Measurements from ENCODE around the gene RAD51C. TPM values are rescaled to one million over a fixed set of nuclear protein-coding genes. Genes with fewer than 3 reads are reported as not detected.
A peak's percentile ranks its signal among the peaks of the same experiment; 100 is the strongest.
"Not testable (repeated sequence)": the region's sequence is repeated elsewhere in the genome, so short reads cannot be mapped to it uniquely, and the experiment has no call there.

RAD51C gene
- total RNA-seq, 1 donor = 17.4 TPM

- H4K20me1 ChIP-seq (ENCODE audit: insufficient read depth, low read length) = no peaks in the 10 kb centered on the region
- H3K79me2 ChIP-seq (ENCODE audit: insufficient read depth, low read length) = no peaks in the 10 kb centered on the region
- H3K27ac ChIP-seq (ENCODE audit: low read depth, low read length) = peak overlapping the region; percentile 97
- H3K4me3 ChIP-seq (ENCODE audit: insufficient read depth, low read length) = peak overlapping the region; percentile 55
- H3K36me3 ChIP-seq (ENCODE audit: insufficient read depth, low read length) = no peaks in the 10 kb centered on the region
- H3K4me2 ChIP-seq (ENCODE audit: insufficient read depth, low read length) = peak overlapping the region; percentile 88
- DNase-seq (ENCODE audit: insufficient read length, low spot score, missing footprints) = peak; percentile 94
- TF ChIP-seq CTCF (IDR thresholded peaks at IDR 0.05; ENCODE audit: extremely low read depth, low read depth, low read length) = no peak
- no peaks in the 10 kb centered on the region for H3K4me1 ChIP-seq (ENCODE audit: insufficient read depth, low read length)
- H3K27me3 ChIP-seq (ENCODE audit: insufficient read depth, low read length) = no peaks in the 10 kb centered on the region
- H3K9me3 ChIP-seq (ENCODE audit: low read depth, low read length) = no peaks in the 10 kb centered on the region
- peak overlapping the region; percentile 77 for H2AFZ ChIP-seq (ENCODE audit: low read length)
Observed at GRCh38 chr17:58658804-58659713, 33.3 kb upstream of the RAD51C start.

GRCh38 chr17:58659714-58660084 is 32.7 kb upstream of the RAD51C start:
- not testable (repeated sequence) for H4K20me1 ChIP-seq (ENCODE audit: insufficient read depth, low read length); H3K27ac ChIP-seq (ENCODE audit: low read depth, low read length); H3K4me1 ChIP-seq (ENCODE audit: insufficient read depth, low read length); H3K79me2 ChIP-seq (ENCODE audit: insufficient read depth, low read length); H3K36me3 ChIP-seq (ENCODE audit: insufficient read depth, low read length); H3K27me3 ChIP-seq (ENCODE audit: insufficient read depth, low read length); DNase-seq (ENCODE audit: insufficient read length, low spot score, missing footprints); H3K9me3 ChIP-seq (ENCODE audit: low read depth, low read length)
- Histone ChIP-seq H3K4me3 (ENCODE audit: insufficient read depth, low read length) (peak overlapping the region; percentile 55), H3K4me2 (ENCODE audit: insufficient read depth, low read length) (peak overlapping the region; percentile 88), H2AFZ (ENCODE audit: low read length) (peak overlapping the region; percentile 77)

- H2AFZ ChIP-seq (ENCODE audit: low read length) = no peak overlapping the region
- H3K4me2 ChIP-seq (ENCODE audit: insufficient read depth, low read length) = no peak overlapping the region
- no peaks in the 10 kb centered on the region for H4K20me1 ChIP-seq (ENCODE audit: insufficient read depth, low read length)
- no peaks in the 10 kb centered on the region for H3K36me3 ChIP-seq (ENCODE audit: insufficient read depth, low read length)
- no peak overlapping the region for H3K4me3 ChIP-seq (ENCODE audit: insufficient read depth, low read length)
- DNase-seq (ENCODE audit: insufficient read length, low spot score, missing footprints) = no peak
- no peaks in the 10 kb centered on the region for H3K9me3 ChIP-seq (ENCODE audit: low read depth, low read length)
- no peak overlapping the region for H3K27ac ChIP-seq (ENCODE audit: low read depth, low read length)
- no peaks in the 10 kb centered on the region for H3K4me1 ChIP-seq (ENCODE audit: insufficient read depth, low read length)
- no peaks in the 10 kb centered on the region for H3K79me2 ChIP-seq (ENCODE audit: insufficient read depth, low read length)
- no peak for TF ChIP-seq CTCF (IDR thresholded peaks at IDR 0.05; ENCODE audit: extremely low read depth, low read depth, low read length)
- no peaks in the 10 kb centered on the region for H3K27me3 ChIP-seq (ENCODE audit: insufficient read depth, low read length)
Observed at GRCh38 chr17:58660621-58661020, 31.8 kb upstream of the RAD51C start.

DNA sequence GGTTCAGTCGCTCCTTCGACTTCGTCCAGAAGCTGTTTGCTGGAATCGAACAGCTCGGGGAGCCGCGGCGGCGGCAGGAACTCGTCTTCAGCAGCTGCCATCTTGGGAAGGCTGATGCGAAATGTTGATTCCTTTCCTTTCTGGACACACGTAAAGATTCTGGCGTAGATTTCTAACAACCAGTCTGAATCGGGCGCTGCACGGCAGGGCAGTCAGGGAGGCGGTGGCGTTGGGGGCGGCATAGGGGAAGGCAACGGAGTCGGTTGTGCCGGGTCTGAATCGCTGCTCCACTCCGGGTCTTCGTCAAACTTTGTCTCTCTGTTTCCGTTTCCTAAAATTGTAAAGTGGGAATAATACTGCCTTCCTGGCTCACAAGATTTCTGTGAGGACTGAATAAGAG is 30.9 kb upstream of the RAD51C start:
- Histone ChIP-seq H3K79me2 (ENCODE audit: insufficient read depth, low read length) (no peaks in the 10 kb centered on the region), H3K27ac (ENCODE audit: low read depth, low read length) (no peak overlapping the region), H3K27me3 (ENCODE audit: insufficient read depth, low read length) (no peaks in the 10 kb centered on the region), H3K4me1 (ENCODE audit: insufficient read depth, low read length) (peaks cover 5% of the 10 kb centered on the region), H3K4me2 (ENCODE audit: insufficient read depth, low read length) (no peak overlapping the region), H3K4me3 (ENCODE audit: insufficient read depth, low read length) (no peak overlapping the region), H3K9me3 (ENCODE audit: low read depth, low read length) (no peaks in the 10 kb centered on the region), H2AFZ (ENCODE audit: low read length) (no peak overlapping the region), H3K36me3 (ENCODE audit: insufficient read depth, low read length) (no peaks in the 10 kb centered on the region), H4K20me1 (ENCODE audit: insufficient read depth, low read length) (no peaks in the 10 kb centered on the region)
- TF ChIP-seq CTCF (IDR thresholded peaks at IDR 0.05; ENCODE audit: extremely low read depth, low read depth, low read length) = no peak
- DNase-seq (ENCODE audit: insufficient read length, low spot score, missing footprints) = no peak
